Stomach (tissue), 4 donors: ENCODE results near the gene MMP21.

ENCODE experiments used
- CTCF ChIP-seq, 7 experiments: fragments of 450-650 bp in 4 of 7; fragments of 200-600 bp in 3 of 7; sonication (generic) in 3 of 7; IDR thresholded peaks; one replicate each; pipeline ENCODE4 v1.5.1; 2016 to 2019; ENCODE audit warnings: antibody characterized with exemption in 7 of 7, control low read depth in 2 of 7, mild to moderate bottlenecking in 1 of 7
- EP300 ChIP-seq: sonication (generic); formaldehyde crosslinking; IDR thresholded peaks from one replicate; pipeline ENCODE4 v1.6.1; 2017; ENCODE audit warnings: antibody characterized with exemption
- POLR2A ChIP-seq, 4 donors: fragments of 450-650 bp; IDR thresholded peaks; one replicate each; pipeline ENCODE4 v1.6.1; 2016; ENCODE audit warnings: antibody characterized with exemption in 4 of 4, control low read depth in 2 of 4, mild to moderate bottlenecking in 1 of 4, moderate library complexity in 1 of 4
- POLR2AphosphoS5 ChIP-seq, 3 donors: sonication (generic); formaldehyde crosslinking; IDR thresholded peaks; one replicate each; pipeline ENCODE4 v1.6.1; 2016; ENCODE audit warnings: antibody characterized with exemption in 3 of 3

- TF ChIP-seq CTCF (IDR thresholded peaks at IDR 0.05) (no peak), POLR2AphosphoS5 (IDR thresholded peaks at IDR 0.05) (no peak), POLR2A (IDR thresholded peaks at IDR 0.05) (no peak), EP300 (no peak)
These were observed 4.8 kb downstream of the MMP21 start for GRCh38 chr10:125770844-125771243.
